ENCODE data around the gene MPP2. TPM values are rescaled to one million over a fixed set of nuclear protein-coding genes. Genes with fewer than 3 reads are reported as not detected.

Gene MPP2
- total and polyA plus RNA-seq, 9 of the 15 experiments (the other 6 are each of a cell fraction or from before 2014, with no cell fraction given): 0.04 to 1.0 (median 0.24) TPM

- peak; percentile 27; the same call in 1 of the 2 replicates for TF ChIP-seq REST (IDR thresholded peaks at IDR 0.05; ENCODE audit: borderline replicate concordance)
- TF ChIP-seq REST (CRISPR knock-in tag; IDR thresholded peaks at IDR 0.05; ENCODE audit: low read depth): no peak
- TF ChIP-seq SPI1 (IDR thresholded peaks at IDR 0.05; ENCODE audit: borderline replicate concordance, low read depth, low read length): 0 out of 2 replicates have a peak, but pooled peaks have one; percentile 14
- no peak for TF ChIP-seq ZC3H8 (IDR thresholded peaks at IDR 0.05)
- peak; percentile 31; the same call in 1 of the 2 replicates for TF ChIP-seq STAG1 (CRISPR knock-in tag; IDR thresholded peaks at IDR 0.05; ENCODE audit: borderline replicate concordance)
- no peak for TF ChIP-seq KDM1A (IDR thresholded peaks at IDR 0.05)
- peak; percentile 29 to 60 for TF ChIP-seq RAD21 (CRISPR knock-in tag; conservative IDR thresholded peaks at IDR 0.05 in 1 of 2, IDR thresholded peaks at IDR 0.05 in 1 of 2)
- no peak for TF ChIP-seq ARHGAP35 (IDR thresholded peaks at IDR 0.05; ENCODE audit: partially characterized antibody)
- 0 out of 2 replicates have a peak, but pooled peaks have one; percentile 35 for TF ChIP-seq SMC3 (conservative IDR thresholded peaks at IDR 0.05; ENCODE audit: insufficient read depth, low read depth, low read length)
- peak; percentile 93 for TF ChIP-seq PRDM10 (IDR thresholded peaks at IDR 0.05; ENCODE audit: partially characterized antibody)
Observed at GRCh38 chr17:43940630-43941029, 33.3 kb upstream of the MPP2 start (continued).

Measured in K562 (cell line).